ENCODE measurements around the gene UBL4A.

Gene UBL4A

DNA sequence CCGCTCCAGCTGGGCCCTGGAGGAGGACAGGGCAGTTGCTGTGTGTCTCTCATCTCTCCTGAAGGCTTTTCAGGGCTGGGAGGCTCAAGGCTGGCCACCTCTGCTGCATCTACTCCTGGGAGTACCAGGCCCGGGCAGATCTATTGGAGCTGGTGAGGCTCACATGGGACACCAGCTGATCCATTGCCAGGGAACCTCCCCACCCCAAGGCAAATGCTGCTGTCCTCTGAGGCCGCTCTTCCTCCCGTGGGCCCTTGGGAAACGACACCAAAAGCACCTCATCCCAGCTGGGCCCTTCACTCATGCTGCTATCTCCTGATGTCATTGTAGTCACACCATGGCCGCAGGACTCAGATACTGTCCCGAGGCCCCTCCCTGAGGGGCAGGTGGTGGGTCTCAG, 3.6 kb downstream of the UBL4A start:
- Histone ChIP-seq H3K36me3 (ENCODE audit: control insufficient read depth, insufficient read depth, low read length) (no peaks in the 10 kb centered on the region), H3K27me3 (replicated peaks; ENCODE audit: control insufficient read depth, insufficient read depth, low read length, poor library complexity, severe bottlenecking) (no peaks in the 10 kb centered on the region), H3K4me1 (ENCODE audit: control insufficient read depth, insufficient read depth, low read length, poor library complexity, severe bottlenecking) (peaks cover 12% of the 10 kb centered on the region), H3K27ac (ENCODE audit: insufficient read depth, low read length, poor library complexity, severe bottlenecking) (no peak overlapping the region), H3K4me3 (ENCODE audit: insufficient read depth, low read depth, low read length, poor library complexity, severe bottlenecking) (no peak overlapping the region), H3K9me3 (ENCODE audit: control insufficient read depth, low read length) (no peaks in the 10 kb centered on the region)
- no peak for DNase-seq

DNA sequence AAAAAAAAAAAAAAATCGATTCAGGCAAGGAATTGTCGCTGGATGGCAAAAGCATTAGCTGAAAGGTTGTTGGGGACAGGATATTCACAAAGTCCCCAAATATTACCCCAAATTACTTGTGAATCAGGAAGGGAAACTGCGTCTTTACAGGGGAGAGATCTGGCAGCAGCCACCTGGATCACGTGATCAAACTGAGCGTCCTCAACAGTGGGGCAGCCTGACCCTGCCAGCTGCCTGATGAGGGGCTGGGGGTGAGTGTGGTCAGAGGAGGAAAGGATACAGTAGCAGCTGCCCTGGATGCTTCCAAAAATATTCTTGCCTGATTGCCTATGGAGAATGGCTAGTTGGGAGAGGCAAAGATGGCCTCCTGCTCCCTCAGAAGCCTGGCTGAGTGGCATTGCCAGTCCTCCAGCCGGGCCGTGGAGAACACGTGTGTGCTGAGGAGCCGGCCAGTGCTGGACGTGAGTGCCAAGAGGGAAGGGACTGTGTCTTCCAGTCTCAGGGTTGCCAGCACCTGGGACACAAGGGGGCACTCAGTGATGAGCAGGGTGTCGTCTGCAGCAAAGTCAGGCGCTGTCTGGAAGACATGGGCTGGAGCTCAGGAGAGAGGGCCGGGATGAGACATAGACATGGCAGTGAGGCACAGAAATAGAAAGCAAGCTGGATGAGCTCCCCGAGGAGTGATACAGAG, 4.4 kb downstream of the UBL4A start:
- Histone ChIP-seq H3K4me3 (ENCODE audit: insufficient read depth, low read depth, low read length, poor library complexity, severe bottlenecking) (no peak overlapping the region), H3K36me3 (ENCODE audit: control insufficient read depth, insufficient read depth, low read length) (no peaks in the 10 kb centered on the region), H3K9me3 (ENCODE audit: control insufficient read depth, low read length) (no peaks in the 10 kb centered on the region), H3K27ac (ENCODE audit: insufficient read depth, low read length, poor library complexity, severe bottlenecking) (no peak overlapping the region), H3K27me3 (replicated peaks; ENCODE audit: control insufficient read depth, insufficient read depth, low read length, poor library complexity, severe bottlenecking) (no peaks in the 10 kb centered on the region), H3K4me1 (ENCODE audit: control insufficient read depth, insufficient read depth, low read length, poor library complexity, severe bottlenecking) (peaks cover 16% of the 10 kb centered on the region)
- DNase-seq = no peak

DNA sequence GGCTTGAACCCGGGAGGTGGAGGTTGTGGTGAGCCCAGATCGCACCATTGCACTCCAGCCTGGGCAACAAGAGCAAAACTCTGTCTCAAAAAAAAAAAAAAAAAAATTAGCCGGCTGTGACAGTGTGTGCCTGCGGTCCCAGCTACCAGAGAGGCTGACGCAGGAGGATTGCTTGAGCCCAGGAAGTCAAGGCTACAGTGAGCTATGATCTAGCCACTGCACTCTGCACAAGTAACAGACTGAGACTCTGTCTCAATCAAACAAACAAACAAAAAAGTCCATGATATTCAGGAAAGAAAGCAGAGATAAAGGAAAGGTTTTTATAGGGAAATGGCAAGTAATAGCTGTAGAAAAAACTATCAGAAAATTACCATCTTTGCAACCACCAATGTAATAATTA, 5.2 kb downstream of the UBL4A start:
- no peak for DNase-seq
- Histone ChIP-seq H3K4me3 (ENCODE audit: insufficient read depth, low read depth, low read length, poor library complexity, severe bottlenecking) (no peak overlapping the region), H3K36me3 (ENCODE audit: control insufficient read depth, insufficient read depth, low read length) (no peaks in the 10 kb centered on the region), H3K4me1 (ENCODE audit: control insufficient read depth, insufficient read depth, low read length, poor library complexity, severe bottlenecking) (peaks cover 16% of the 10 kb centered on the region), H3K27me3 (replicated peaks; ENCODE audit: control insufficient read depth, insufficient read depth, low read length, poor library complexity, severe bottlenecking) (no peaks in the 10 kb centered on the region), H3K9me3 (ENCODE audit: control insufficient read depth, low read length) (no peaks in the 10 kb centered on the region), H3K27ac (ENCODE audit: insufficient read depth, low read length, poor library complexity, severe bottlenecking) (no peak overlapping the region)

DNA sequence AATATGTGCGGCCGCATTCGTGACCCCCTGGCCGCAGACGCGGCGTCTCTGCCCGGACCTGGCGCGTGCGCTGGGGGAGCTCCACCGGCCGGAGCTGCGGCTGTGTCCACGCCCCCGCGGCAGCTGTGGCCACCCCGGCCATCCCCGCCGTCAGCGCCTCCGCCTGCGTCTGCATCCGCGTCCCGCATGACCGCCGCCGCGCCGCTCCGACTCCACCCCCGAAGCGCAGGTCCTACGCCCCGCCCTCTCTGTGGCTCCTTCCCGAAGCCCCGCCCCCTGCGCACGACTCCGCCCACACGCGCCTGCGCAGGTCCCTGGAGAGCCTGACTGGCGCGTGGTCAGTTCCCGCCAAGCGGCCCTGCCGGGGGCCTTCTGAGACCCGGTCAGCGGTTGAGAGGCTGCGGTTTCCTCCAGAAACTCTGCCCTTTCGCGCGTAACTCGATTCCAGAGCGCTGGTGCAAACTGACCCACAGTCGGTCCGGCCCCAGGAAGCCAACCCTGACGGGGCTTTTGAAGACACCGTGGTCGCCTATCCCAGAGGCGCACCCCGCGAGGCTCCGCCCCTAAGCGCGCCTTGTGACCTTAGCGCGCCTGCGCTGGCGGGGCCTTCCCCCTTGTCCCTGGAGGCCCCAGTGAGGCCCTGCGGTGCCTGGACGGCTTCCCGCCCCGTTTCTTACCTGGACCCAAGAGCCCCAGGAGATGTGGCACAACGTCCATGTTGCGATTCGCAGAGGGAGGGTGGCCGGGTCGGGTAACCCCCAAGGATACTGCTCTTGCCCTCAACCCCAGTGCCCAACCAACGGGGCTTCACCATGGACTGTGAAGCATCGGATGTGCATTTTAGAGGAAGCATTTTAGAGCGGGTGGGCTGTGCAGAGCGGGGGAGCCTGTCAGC, 7.4 kb downstream of the UBL4A start, which contains the start of gene LAGE3:
Gene LAGE3, minus strand, starts transcription at position 554 of the 895 bp plus-strand sequence. Its CDS starts 366 bp downstream, at position 188.
- no peaks in the 10 kb centered on the region for H3K9me3 ChIP-seq (ENCODE audit: control insufficient read depth, low read length)
- no peaks in the 10 kb centered on the region for H3K27me3 ChIP-seq (replicated peaks; ENCODE audit: control insufficient read depth, insufficient read depth, low read length, poor library complexity, severe bottlenecking)
- H3K4me3 ChIP-seq (ENCODE audit: insufficient read depth, low read depth, low read length, poor library complexity, severe bottlenecking) = peak within 1 kb of the TSS; percentile 53
- H3K36me3 ChIP-seq (ENCODE audit: control insufficient read depth, insufficient read depth, low read length) = no peaks in the 10 kb centered on the region
- peaks cover 9% of the 10 kb centered on the region for H3K4me1 ChIP-seq (ENCODE audit: control insufficient read depth, insufficient read depth, low read length, poor library complexity, severe bottlenecking)
- DNase-seq = peak; percentile 85 to 91 (median 88)
- peak within 1 kb of the TSS; percentile 77 for H3K27ac ChIP-seq (ENCODE audit: insufficient read depth, low read length, poor library complexity, severe bottlenecking)

DNA sequence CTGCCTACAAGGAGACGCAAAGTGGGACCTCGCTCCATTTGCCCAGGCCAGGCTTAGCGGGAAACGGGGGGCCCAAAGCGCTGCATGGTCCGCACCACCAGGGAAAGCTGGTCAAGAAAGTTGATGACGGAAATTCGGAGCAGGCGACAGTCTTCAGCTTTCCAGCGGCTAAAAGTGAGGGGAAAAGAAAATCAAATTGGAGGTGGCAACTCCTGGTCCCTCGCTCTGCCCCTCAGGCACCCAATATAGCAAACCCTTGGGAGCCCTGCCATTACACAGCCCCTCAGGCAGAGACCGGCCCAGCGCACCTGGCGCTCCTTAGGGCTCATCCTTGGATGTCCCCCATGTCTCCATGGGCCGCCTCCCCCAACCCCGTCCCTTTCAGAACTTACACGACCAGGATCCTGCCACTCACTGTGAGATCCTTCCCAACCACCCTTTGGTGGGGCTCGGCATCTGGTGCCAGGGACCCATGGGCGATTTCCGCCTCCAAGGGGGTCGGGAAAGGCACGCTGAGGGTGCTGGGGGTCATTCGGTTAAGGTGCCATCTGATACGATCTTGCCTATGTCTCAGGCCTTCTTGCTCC, 8.4 kb downstream of the UBL4A start:
- Histone ChIP-seq H3K4me1 (ENCODE audit: control insufficient read depth, insufficient read depth, low read length, poor library complexity, severe bottlenecking) (peaks cover 9% of the 10 kb centered on the region), H3K27me3 (replicated peaks; ENCODE audit: control insufficient read depth, insufficient read depth, low read length, poor library complexity, severe bottlenecking) (no peaks in the 10 kb centered on the region), H3K36me3 (ENCODE audit: control insufficient read depth, insufficient read depth, low read length) (no peaks in the 10 kb centered on the region), H3K4me3 (ENCODE audit: insufficient read depth, low read depth, low read length, poor library complexity, severe bottlenecking) (peak overlapping the region; percentile 53), H3K27ac (ENCODE audit: insufficient read depth, low read length, poor library complexity, severe bottlenecking) (peak overlapping the region; percentile 77), H3K9me3 (ENCODE audit: control insufficient read depth, low read length) (no peaks in the 10 kb centered on the region)
- no peak for DNase-seq

DNA sequence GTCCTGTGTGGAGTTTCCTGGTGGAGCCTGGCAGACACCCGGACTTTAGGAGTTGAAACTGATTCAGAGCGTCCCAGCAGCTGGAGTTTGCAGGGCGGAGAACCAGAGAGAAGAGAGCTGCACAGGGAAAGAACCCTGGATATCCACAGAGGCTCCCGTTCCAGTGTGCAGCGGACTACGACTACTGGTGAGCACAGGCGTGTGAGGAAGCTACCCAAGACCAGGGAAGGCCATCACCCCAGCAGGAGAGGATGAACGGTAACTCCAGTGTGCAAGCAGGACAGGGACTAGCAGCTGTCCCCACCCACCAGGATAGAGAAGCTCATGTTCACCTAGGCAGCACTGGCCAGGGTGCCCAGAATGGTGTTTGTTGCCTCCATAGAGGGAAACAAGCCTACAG, 9.6 kb downstream of the UBL4A start:
- Histone ChIP-seq H3K4me3 (ENCODE audit: insufficient read depth, low read depth, low read length, poor library complexity, severe bottlenecking) (no peak overlapping the region), H3K9me3 (ENCODE audit: control insufficient read depth, low read length) (no peaks in the 10 kb centered on the region), H3K4me1 (ENCODE audit: control insufficient read depth, insufficient read depth, low read length, poor library complexity, severe bottlenecking) (peaks cover 9% of the 10 kb centered on the region), H3K36me3 (ENCODE audit: control insufficient read depth, insufficient read depth, low read length) (no peaks in the 10 kb centered on the region), H3K27me3 (replicated peaks; ENCODE audit: control insufficient read depth, insufficient read depth, low read length, poor library complexity, severe bottlenecking) (no peaks in the 10 kb centered on the region), H3K27ac (ENCODE audit: insufficient read depth, low read length, poor library complexity, severe bottlenecking) (no peak overlapping the region)
- no peak for DNase-seq

DNA sequence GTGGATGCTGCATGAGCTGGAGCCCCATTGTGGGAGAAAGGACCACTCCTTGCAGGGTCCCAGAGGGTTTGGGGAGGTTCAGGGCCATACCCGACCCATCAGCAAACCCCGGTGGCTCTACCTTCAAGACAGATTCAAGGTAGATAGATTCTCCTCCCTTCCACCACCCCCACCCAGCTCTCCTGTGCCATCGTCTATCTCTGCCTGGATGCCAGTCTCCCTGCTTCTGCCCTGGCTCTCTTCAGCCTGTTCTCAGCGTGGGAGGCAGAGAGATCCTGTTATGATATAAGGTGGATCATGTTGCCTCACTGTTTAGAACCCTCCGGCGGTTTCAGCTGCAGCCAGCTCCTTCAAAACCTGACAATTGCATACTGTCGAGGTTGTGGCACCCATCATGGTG, 12.7 kb downstream of the UBL4A start:
- Histone ChIP-seq H3K36me3 (ENCODE audit: control insufficient read depth, insufficient read depth, low read length) (peaks cover 14% of the 10 kb centered on the region), H3K27ac (ENCODE audit: insufficient read depth, low read length, poor library complexity, severe bottlenecking) (no peak overlapping the region), H3K27me3 (replicated peaks; ENCODE audit: control insufficient read depth, insufficient read depth, low read length, poor library complexity, severe bottlenecking) (no peaks in the 10 kb centered on the region), H3K9me3 (ENCODE audit: control insufficient read depth, low read length) (no peaks in the 10 kb centered on the region), H3K4me1 (ENCODE audit: control insufficient read depth, insufficient read depth, low read length, poor library complexity, severe bottlenecking) (peaks cover 4% of the 10 kb centered on the region), H3K4me3 (ENCODE audit: insufficient read depth, low read depth, low read length, poor library complexity, severe bottlenecking) (no peak overlapping the region)
- no peak for DNase-seq

DNA sequence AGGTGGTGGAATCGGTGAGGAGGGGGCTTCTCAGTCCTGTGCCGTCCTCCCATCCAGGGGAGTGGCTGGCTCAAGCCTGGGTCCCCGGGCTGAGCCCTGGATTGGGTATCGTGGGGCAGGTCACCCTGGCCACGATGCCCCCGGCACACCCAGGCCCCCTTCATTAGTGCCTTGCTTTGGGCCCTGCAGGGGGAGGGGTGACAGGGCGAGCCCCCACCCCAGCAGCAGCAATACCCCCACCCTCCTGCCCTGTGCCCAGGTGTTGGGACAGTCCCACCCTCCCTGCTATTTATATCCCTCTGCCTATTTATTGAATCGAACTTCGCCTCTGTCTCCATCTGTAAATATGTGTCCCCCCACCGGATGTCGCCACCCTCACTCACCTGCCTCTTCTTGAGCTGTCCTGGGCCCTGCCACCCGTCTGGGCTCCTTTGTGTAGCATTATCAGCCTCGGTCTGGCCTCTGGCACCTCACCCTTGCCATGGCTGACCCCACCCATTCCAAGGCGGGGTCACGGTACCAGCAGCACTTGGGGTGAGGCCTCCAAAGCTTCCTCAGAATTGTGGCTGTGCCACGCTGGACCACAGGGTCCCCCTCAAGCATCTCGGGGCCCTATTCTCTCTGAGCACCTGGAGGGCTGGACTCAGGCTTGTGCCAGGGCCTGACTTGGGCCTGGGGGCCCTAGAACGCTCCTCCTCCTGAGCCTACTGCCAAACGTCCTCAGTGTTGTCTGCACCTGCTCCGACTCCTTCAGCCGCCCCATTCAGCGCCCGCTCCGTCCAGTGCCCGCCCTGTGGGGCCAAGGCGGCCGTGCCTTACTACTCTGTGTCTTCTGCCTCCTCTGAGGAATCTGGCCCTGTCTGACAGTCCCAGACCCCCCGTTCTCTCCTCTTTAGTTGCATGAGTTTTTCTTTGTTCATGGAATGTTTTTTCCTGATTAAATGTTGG, 13.5 kb downstream of the UBL4A start:
- Histone ChIP-seq H3K36me3 (ENCODE audit: control insufficient read depth, insufficient read depth, low read length) (peaks cover 14% of the 10 kb centered on the region), H3K9me3 (ENCODE audit: control insufficient read depth, low read length) (no peaks in the 10 kb centered on the region), H3K27ac (ENCODE audit: insufficient read depth, low read length, poor library complexity, severe bottlenecking) (no peak overlapping the region), H3K4me3 (ENCODE audit: insufficient read depth, low read depth, low read length, poor library complexity, severe bottlenecking) (no peak overlapping the region), H3K4me1 (ENCODE audit: control insufficient read depth, insufficient read depth, low read length, poor library complexity, severe bottlenecking) (peaks cover 4% of the 10 kb centered on the region), H3K27me3 (replicated peaks; ENCODE audit: control insufficient read depth, insufficient read depth, low read length, poor library complexity, severe bottlenecking) (no peaks in the 10 kb centered on the region)
- DNase-seq = no peak

DNA sequence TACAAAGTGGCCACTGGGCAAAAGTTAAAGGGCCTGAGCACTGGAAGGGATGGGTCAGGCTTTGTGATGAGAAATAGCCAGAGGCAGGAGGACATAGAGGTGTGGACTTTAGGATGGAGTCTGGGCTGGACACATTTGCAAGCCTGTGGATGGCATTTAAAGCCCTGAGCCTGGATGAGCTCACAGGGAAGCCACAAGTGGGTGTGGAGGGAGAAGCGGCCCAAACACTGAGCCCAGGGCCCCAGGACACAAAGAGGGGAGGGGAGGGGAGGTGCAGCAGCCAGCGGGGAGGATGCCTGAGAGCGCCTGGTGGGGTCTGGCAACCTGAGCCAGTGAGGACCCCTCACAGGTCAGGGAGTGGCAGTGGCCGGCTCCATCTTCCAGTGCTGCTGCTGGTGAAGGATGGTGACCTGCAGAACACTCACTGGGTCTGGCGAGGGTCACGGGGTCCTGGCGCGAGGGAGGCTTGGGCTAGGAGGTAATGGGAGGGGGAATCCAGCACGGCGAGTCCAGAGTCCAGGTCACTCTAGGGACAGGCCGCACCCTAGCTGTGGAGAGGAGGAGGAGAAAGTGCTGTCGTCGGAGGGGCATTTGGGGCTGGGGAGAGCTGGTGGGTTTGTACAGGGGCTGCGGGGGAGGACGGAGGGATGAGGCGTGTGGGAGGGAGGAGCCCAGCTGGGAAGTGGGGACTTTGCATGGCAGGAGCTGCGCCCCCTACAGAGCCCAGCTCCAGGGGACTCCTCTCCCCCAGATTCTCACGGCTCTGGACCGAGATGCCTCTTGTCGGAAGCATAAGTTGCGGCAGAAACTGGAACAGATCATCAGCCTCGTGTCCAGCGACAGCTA, 14.4 kb downstream of the UBL4A start:
- no peak for DNase-seq
- no peak overlapping the region for H3K27ac ChIP-seq (ENCODE audit: insufficient read depth, low read length, poor library complexity, severe bottlenecking)
- no peaks in the 10 kb centered on the region for H3K27me3 ChIP-seq (replicated peaks; ENCODE audit: control insufficient read depth, insufficient read depth, low read length, poor library complexity, severe bottlenecking)
- no peaks in the 10 kb centered on the region for H3K9me3 ChIP-seq (ENCODE audit: control insufficient read depth, low read length)
- no peaks in the 10 kb centered on the region for H3K4me1 ChIP-seq (ENCODE audit: control insufficient read depth, insufficient read depth, low read length, poor library complexity, severe bottlenecking)
- H3K4me3 ChIP-seq (ENCODE audit: insufficient read depth, low read depth, low read length, poor library complexity, severe bottlenecking) = no peak overlapping the region
- H3K36me3 ChIP-seq (ENCODE audit: control insufficient read depth, insufficient read depth, low read length) = peaks cover 14% of the 10 kb centered on the region
